Measurements from ENCODE around the gene ASAP3.

DNA sequence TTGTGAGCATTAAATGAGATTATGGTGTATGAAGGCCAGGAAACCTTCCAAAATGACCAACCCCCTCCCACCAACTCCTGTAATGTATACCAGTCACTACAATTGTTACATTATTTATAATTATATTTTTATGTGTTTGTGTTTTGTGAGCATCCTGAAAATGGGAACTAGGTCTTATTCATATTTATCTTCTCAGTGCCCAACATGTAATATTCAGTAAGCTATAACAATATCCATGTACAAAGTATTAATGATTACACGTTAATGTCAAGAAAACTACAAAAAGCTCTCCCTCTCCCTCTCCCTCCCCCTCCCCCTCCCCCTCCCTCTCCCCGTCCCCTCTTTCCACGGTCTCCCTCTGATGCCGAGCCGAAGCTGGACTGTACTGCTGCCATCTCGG lies 19.0 kb upstream of the ASAP3 start:
- TF ChIP-seq, protein P1, sequence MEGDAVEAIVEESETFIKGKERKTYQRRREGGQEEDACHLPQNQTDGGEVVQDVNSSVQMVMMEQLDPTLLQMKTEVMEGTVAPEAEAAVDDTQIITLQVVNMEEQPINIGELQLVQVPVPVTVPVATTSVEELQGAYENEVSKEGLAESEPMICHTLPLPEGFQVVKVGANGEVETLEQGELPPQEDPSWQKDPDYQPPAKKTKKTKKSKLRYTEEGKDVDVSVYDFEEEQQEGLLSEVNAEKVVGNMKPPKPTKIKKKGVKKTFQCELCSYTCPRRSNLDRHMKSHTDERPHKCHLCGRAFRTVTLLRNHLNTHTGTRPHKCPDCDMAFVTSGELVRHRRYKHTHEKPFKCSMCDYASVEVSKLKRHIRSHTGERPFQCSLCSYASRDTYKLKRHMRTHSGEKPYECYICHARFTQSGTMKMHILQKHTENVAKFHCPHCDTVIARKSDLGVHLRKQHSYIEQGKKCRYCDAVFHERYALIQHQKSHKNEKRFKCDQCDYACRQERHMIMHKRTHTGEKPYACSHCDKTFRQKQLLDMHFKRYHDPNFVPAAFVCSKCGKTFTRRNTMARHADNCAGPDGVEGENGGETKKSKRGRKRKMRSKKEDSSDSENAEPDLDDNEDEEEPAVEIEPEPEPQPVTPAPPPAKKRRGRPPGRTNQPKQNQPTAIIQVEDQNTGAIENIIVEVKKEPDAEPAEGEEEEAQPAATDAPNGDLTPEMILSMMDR (IDR thresholded peaks at IDR 0.05; ENCODE audit: low read depth, low read length, poor library complexity, severe bottlenecking): no peak
- no peak for TF ChIP-seq EZH2phosphoT487 (IDR thresholded peaks at IDR 0.05; ENCODE audit: borderline replicate concordance, low read length)
